GM19035 (cell line): ENCODE measurements around the gene NME8.

Experiments
- ATAC-seq: cut with Tn5 transposase; IDR thresholded peaks from one replicate; pipeline ENCODE4 v1.9.1; 2021; ENCODE audit not compliant: unreplicated experiment

The NME8 gene

GRCh38 chr7:37930226-37930948 lies 82.0 kb downstream of the NME8 start:
- no peak for ATAC-seq

- no peak for ATAC-seq
Observed at GRCh38 chr7:37932543-37932942, 84.1 kb downstream of the NME8 start.

GRCh38 chr7:37933018-37933566 lies 84.7 kb downstream of the NME8 start:
- no peak for ATAC-seq

GRCh38 chr7:37942934-37943610 lies 94.7 kb downstream of the NME8 start:
- ATAC-seq = no peak

- ATAC-seq = no peak
Observed at GRCh38 chr7:37943905-37944736, 95.7 kb downstream of the NME8 start.

- no peak for ATAC-seq
Observed at GRCh38 chr7:37944737-37945054, 96.3 kb downstream of the NME8 start.

GRCh38 chr7:37945336-37945735 lies 96.9 kb downstream of the NME8 start:
- ATAC-seq = no peak

GRCh38 chr7:37947138-37947940 lies 98.9 kb downstream of the NME8 start:
- no peak for ATAC-seq

- ATAC-seq = no peak
Observed at GRCh38 chr7:37947941-37948210, 99.5 kb downstream of the NME8 start.
